Activated T-helper 1 cell treated with anti-CD3 and anti-CD28 coated beads, Interleukin-12 subunit alpha, Interleukin-12 subunit beta, Interleukin-2, Interleukin-4 antibody, amounts not matched to agents 30 ng/mL and 10 ng/mL and 1 ng/mL, durations not matched to agents 14 hours and 24 hours and 36 hours (primary cell): Measurements from ENCODE around the gene ATE1. TPM values are rescaled to one million over a fixed set of nuclear protein-coding genes. Genes with fewer than 3 reads are reported as not detected.
"Not testable (repeated sequence)": the region's sequence is repeated elsewhere in the genome, so short reads cannot be mapped to it uniquely, and the experiment has no call there.

ENCODE experiments used
- DNase-seq: peaks from one replicate; pipeline ENCODE4 v3.0.0; 2021; ENCODE audit warnings: low spot score
- H3K27ac Mint-ChIP-seq: one replicate; pipeline ENCODE4 v1.8.0; 2021; ENCODE audit warnings: mild to moderate bottlenecking, mixed read lengths
- H3K27me3 Mint-ChIP-seq: one replicate; pipeline ENCODE4 v1.8.0; 2022; ENCODE audit warnings: mild to moderate bottlenecking, moderate library complexity, mixed read lengths; ENCODE audit not compliant: insufficient read depth
- H3K36me3 Mint-ChIP-seq: one replicate; pipeline ENCODE4 v1.8.0; 2021; ENCODE audit warnings: low read depth, mixed read lengths
- H3K4me1 Mint-ChIP-seq: one replicate; pipeline ENCODE4 v1.8.0; 2021; ENCODE audit warnings: low read depth, mixed read lengths
- H3K4me3 Mint-ChIP-seq: one replicate; pipeline ENCODE4 v1.8.0; 2021; ENCODE audit warnings: mild to moderate bottlenecking, moderate library complexity, mixed read lengths
- H3K9me3 Mint-ChIP-seq: one replicate; pipeline ENCODE4 v1.8.0; 2021; ENCODE audit warnings: mixed read lengths
- intact Hi-C: fragments of 100-400 bp; cut with micrococcal nuclease; formaldehyde crosslinking; loops from one replicate; pipeline ENCODE4 v1.15.1; 2024
- total RNA-seq: library from RNA; stranded (reverse); gene quantifications from 2 replicates; pipeline ENCODE4 v1.2.3, GENCODE V29; 2022

The ATE1 gene
- total RNA-seq, 1 donor from 2014 or later, result 37.5 TPM

DNA sequence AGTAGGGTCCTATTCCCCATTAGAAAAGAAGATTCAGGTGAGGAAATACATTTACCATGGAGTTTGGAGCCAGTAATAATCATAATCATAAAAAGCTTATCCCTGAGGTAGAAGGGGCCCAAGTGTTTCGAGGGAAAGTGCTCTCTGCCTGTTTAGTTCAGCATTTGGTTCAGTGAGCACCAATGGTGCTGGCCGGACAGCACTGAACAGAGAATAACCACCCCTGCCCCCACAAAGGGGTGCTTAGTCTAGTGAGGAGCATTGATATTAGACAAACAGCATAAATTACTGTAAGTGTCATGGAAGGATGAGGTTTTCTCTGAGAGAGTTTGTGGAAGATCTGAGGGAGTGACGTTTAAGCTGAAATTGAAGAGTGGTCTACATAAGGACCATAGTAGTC, 21.6 kb upstream of the ATE1 start:
- DNase-seq, result no peak
- no peak overlapping the region for H3K4me3 Mint-ChIP-seq
- no peaks in the 10 kb centered on the region for H3K9me3 Mint-ChIP-seq
- H3K4me1 Mint-ChIP-seq, result no peaks in the 10 kb centered on the region
- intact Hi-C loops, result no loop called here
- H3K27ac Mint-ChIP-seq, result no peak overlapping the region
- H3K36me3 Mint-ChIP-seq, result peaks cover 10% of the 10 kb centered on the region
- no peaks in the 10 kb centered on the region for H3K27me3 Mint-ChIP-seq

DNA sequence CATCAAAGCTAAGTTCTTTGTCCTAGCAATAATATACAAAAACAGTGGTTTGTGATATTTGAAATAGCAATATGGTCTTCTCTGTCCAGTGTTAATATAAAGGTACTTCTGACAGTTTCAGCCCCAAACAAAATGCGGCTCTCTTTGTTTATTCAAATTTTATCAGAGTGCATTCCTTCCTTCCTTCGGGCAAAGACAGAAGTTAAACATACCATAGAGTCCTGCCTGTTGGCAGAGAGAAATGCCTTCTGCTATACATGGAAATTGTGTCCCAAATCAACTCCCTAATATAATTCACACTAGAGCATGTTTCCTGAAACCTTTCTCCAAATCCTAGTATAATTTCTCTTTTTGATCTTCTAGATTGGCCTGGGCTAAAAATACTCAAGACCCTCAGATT, 21.2 kb upstream of the ATE1 start:
- Mint-ChIP-seq H3K27ac (no peak overlapping the region), H3K9me3 (no peaks in the 10 kb centered on the region), H3K4me1 (no peaks in the 10 kb centered on the region), H3K27me3 (no peaks in the 10 kb centered on the region), H3K36me3 (peaks cover 10% of the 10 kb centered on the region), H3K4me3 (no peak overlapping the region)
- DNase-seq, result no peak
- intact Hi-C loops, result no loop called here

DNA sequence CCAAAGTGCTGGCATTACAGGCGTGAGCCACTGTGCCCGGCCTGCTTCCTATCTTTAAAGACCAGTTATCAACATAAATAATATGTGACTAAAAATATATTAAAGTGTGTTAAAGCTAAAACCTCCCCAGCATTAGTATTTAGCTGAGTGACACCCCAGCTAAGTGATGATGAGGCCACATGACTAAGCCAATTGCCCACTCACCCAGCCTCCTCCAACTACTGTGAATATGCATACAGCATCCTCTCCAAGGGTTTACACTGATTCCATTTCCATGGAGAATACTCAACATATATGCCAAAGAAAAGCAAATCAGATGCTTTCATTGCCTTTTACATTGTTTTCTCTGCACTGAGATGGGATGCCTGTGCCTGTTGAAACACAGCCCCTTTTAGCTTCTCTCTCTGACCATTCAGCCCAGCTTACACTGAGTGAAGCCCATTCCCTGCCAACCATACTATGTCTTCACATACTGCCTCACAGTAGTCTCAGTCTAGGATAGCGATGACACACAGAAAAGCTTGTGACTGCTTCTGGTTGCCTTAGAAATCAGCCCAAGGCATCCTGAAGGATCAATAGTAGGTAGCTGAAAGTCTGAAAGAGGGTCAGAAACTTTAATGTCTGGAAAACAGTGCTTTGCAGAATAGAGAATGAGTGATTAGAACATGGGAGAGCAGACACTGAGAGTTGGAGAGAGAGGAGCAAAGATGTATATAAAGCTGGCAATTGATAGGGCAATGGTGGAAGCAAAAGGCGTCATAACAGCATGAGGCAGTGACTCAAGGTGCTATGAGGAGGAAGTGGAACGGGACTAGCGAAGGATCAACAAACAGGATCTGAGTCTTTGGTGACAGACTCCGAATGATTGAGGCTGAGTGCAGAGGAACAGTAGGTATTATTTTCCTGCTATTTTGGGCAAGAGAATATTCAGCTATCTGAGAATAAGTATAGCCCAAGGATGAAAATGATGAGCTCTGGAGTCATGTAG, 19.8 kb upstream of the ATE1 start:
- no peak overlapping the region for H3K4me3 Mint-ChIP-seq
- H3K27ac Mint-ChIP-seq, result no peak overlapping the region
- H3K9me3 Mint-ChIP-seq, result no peaks in the 10 kb centered on the region
- no peaks in the 10 kb centered on the region for H3K4me1 Mint-ChIP-seq
- no peaks in the 10 kb centered on the region for H3K27me3 Mint-ChIP-seq
- DNase-seq, result no peak
- intact Hi-C loops, result no loop called here
- H3K36me3 Mint-ChIP-seq, result peaks cover 3% of the 10 kb centered on the region

DNA sequence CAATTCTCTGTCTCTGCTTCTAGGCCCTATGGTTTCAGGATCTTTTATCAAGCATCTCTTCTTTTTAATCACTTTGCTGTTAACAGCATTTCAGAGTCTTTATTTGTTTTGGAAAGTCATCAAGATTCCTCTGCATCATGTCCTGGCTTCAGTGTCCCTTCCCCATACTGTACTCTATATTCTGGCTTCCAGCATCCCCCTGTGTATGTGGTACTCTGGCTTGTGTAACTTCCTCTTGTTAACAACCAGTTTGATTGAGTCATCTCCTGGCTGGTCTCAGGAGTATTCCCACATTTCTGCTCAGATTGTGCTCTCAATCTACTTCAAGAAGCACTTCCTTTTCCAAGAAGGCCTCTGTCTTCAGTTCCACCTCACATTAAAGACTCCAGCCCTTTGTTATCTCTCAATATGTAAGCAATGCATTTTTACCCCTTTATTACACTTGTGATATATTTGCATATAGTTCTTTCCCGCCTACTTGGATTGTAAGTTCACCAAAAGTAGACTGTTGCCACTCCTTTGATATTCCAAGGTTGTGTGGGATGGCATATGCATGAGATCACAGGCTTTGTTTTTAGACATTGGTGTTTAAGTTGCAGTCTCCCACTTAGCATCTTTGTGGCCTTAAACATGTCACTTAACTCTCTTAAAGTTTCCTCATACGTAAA, 15.1 kb upstream of the ATE1 start:
- intact Hi-C loops, result no loop called here
- Mint-ChIP-seq H3K27me3 (peaks cover 7% of the 10 kb centered on the region), H3K4me1 (no peaks in the 10 kb centered on the region), H3K9me3 (no peaks in the 10 kb centered on the region), H3K4me3 (no peak overlapping the region), H3K36me3 (no peaks in the 10 kb centered on the region), H3K27ac (no peak overlapping the region)
- no peak for DNase-seq

DNA sequence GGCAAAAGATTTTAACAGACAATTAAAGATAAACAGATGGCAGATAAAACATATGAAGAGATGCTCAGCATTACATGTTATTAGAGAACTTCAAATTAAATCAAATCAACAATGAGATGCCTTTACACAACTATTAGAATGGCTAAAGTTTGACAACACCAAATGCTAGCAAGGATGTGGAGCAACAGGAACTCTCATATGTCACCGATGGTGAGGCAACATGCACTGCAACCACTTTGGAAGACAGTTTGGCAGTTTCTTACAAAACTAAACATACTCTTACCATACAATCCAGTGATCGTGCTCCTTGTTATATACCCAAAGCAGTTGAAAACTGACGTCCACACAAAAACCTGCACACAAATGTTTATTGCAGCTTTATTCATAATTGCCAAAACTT, 13.7 kb upstream of the ATE1 start:
- no peaks in the 10 kb centered on the region for H3K4me1 Mint-ChIP-seq
- no peak for DNase-seq
- intact Hi-C loops, result no loop called here
- no peaks in the 10 kb centered on the region for H3K9me3 Mint-ChIP-seq
- no peak overlapping the region for H3K4me3 Mint-ChIP-seq
- H3K27ac Mint-ChIP-seq, result no peak overlapping the region
- H3K36me3 Mint-ChIP-seq, result no peaks in the 10 kb centered on the region
- H3K27me3 Mint-ChIP-seq, result peaks cover 18% of the 10 kb centered on the region

DNA sequence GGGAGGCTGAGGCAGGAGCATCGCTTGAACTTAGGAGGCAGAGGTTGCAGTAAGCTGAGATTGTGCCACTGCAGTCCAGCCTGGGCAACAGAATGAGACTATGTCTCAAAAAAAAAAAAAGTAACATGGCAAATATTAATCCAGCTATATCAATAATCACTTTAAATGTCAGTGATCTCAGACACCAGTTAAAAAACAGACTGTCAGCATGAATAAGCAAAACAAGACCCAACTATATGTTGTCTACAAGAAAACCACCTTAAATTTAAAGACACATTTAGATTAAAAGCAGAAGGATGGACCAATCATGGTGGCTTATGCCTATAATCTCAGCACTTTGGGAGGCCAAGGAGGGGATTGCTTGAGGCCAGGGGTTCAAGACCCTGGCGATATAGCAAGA, 8.5 kb upstream of the ATE1 start:
- Mint-ChIP-seq H3K4me3 (no peak overlapping the region), H3K36me3 (no peaks in the 10 kb centered on the region), H3K9me3 (no peaks in the 10 kb centered on the region), H3K4me1 (no peaks in the 10 kb centered on the region), H3K27me3 (peaks cover 20% of the 10 kb centered on the region), H3K27ac (no peak overlapping the region)
- intact Hi-C loops, result no loop called here
- DNase-seq, result no peak

DNA sequence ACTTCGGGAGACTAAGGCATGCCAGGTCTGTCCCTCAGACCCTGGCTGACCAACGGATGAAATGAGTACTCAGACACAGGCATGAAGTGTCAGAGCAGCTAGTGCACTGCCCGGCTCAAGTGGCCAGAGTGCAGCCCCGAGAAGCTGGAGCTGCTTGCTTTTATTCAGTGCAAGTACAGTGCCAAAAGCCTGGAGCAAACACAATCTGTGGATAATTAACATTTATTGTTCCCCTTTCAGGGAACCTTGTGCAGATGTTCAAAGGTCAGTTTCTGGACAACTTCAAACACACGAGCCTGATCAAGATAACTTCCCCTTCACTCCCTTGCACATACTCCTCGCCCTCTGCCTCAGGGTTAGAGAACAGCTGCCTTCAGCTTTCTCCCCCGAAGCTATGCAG, 7.9 kb upstream of the ATE1 start:
- Mint-ChIP-seq H3K27me3 (peaks cover 20% of the 10 kb centered on the region), H3K4me3 (no peak overlapping the region), H3K9me3 (no peaks in the 10 kb centered on the region), H3K4me1 (no peaks in the 10 kb centered on the region), H3K27ac (no peak overlapping the region), H3K36me3 (no peaks in the 10 kb centered on the region)
- DNase-seq, result no peak
- intact Hi-C loops, result no loop called here

DNA sequence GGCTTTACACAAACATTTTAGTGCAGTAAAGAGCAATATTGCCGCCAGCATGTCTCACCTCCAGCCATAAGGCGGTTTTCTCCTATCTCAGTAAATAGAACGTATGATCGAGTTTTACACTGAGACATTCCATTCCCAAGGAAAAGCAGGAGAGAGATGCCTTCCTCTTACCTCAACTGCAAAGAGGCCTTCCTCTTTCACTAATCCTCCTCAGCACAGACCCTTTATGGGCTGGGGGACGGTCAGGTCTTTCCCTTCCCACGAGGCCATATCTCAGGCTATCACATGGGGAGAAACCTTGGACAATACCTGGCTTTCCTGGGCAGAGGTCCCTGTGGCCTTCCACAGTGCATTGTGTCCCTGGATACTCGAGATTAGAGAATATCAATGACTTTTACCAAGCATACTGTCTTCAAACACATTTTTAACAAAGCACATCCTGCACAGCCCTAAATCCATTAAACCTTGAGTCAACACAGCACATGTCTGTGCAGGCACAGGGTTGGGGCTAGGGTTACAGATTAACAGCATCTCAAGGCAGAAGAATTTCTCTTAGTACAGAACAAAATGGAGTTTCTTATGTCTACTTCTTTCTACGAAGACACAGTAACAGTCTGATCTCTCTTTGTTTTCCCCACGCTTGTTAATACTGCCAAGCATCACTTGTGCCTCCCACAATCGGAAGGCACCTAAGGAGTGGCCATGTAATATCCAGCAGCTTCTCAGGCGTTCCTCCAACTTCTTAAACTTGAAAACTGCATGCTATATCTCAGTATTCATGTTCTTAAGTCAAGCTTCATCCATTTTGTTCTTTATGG, 2.6 kb upstream of the ATE1 start:
- H3K27me3 Mint-ChIP-seq, intact Hi-C loops, H3K27ac Mint-ChIP-seq, H3K9me3 Mint-ChIP-seq, H3K36me3 Mint-ChIP-seq, DNase-seq: not testable (repeated sequence)
- peaks cover 19% of the 10 kb centered on the region for H3K4me1 Mint-ChIP-seq
- peak overlapping the region; percentile 52 for H3K4me3 Mint-ChIP-seq

DNA sequence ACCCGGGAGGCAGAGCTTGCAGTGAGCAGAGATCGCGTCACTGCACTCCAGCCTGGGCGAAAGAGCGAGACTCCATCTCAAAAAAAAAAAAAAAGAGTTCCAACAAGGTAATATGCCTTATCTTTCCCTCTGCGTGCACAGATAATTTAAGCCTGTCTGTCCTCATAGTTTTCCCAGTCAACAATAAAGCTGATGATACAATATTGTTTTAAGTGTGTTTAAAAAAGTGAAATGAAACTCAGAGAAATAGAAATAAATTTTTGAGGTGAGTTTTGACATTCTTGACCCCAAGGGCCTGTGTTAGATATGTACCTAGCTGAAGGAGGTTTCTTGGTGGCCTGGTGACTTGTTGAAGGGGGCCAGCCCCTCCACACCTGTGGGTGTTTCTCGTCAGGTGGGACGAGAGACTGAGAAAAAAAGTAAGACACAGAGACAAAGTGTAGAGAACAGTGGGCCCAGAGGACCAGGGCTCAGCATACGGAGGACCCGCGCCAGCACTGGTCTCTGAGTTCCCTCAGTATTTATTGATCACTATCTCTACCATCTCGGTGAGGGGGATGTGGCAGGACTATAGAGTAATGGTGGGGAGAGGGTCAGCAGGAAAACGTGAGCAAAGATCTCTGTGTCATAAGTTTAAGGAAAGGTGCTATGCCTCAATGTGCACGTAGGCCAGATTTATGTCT, 1.9 kb upstream of the ATE1 start:
- not testable (repeated sequence) for DNase-seq, H3K9me3 Mint-ChIP-seq, H3K27me3 Mint-ChIP-seq, H3K36me3 Mint-ChIP-seq
- Mint-ChIP-seq H3K4me1 (peaks cover 19% of the 10 kb centered on the region), H3K4me3 (peak overlapping the region; percentile 52), H3K27ac (peak overlapping the region; percentile 40)
- intact Hi-C loops, result loop anchor here (5.0 to 10.0 kb wide), 2 partner anchors 1077 to 1225 kb away; partner anchors contain the start of genes BUB3 and WDR11

DNA sequence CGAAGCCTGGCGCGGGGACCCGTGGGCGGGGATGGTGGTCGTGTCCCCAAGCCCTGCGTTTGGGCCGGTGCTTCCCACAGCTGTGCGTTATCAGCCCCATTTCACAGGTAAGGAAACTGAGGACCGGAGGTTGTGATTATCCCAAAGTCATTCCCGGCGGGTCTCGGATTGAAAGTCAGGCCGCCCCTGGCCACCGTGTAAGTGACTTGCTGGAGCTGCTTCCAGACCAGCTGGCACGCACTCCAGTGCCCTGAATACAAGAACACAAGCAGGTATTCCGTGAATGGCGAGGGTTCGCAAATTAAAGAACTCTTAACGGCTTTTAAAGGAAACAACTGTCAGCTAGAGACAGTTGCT, 675 bp upstream of the ATE1 start:
- intact Hi-C loops, result loop anchor here (1.0 to 10.0 kb wide), 4 partner anchors 47 to 1226 kb away; partner anchors contain the start of genes BUB3, IKZF5, NSMCE4A and WDR11
- H3K27me3 Mint-ChIP-seq, result no peaks in the 10 kb centered on the region
- H3K27ac Mint-ChIP-seq, result peak overlapping the region; percentile 84
- peaks cover 19% of the 10 kb centered on the region for H3K4me1 Mint-ChIP-seq
- peak overlapping the region; percentile 91 for H3K4me3 Mint-ChIP-seq
- peaks cover 9% of the 10 kb centered on the region for H3K36me3 Mint-ChIP-seq
- DNase-seq, result no peak
- H3K9me3 Mint-ChIP-seq, result no peaks in the 10 kb centered on the region

DNA sequence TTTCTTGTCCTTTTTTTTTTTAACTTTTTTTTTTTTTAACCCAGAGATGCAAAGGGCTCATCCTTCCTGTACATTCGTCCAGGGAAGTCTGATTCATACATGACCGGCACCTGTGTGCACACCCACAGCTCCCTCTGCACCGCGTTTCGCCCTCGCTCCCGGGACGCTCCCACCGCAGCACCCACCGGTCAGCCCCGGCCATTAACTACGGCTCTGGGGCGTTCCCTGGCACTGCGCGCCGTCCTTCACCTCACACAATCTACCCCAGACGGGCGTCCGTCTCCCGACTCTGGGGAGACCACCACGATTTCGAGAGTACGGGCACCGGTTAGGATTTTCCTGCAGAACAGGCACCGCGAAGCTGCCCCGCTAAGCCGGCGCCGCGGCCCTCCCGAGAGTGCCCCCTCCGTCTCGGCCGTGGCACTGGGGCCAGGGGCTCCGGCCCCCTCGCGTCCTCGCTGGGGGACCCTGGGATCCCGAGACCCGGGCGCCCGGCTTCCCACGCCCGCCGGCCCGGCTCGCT, 452 bp downstream of the ATE1 start:
- H3K4me1 Mint-ChIP-seq, result peaks cover 19% of the 10 kb centered on the region
- H3K36me3 Mint-ChIP-seq, result peaks cover 16% of the 10 kb centered on the region
- intact Hi-C loops, result loop anchor here (5.0 to 10.0 kb wide), 2 partner anchors 1075 to 1227 kb away; partner anchors contain the start of genes BUB3 and WDR11
- H3K27ac Mint-ChIP-seq, result peak overlapping the region; percentile 93
- H3K4me3 Mint-ChIP-seq, result peak overlapping the region; percentile 91
- H3K9me3 Mint-ChIP-seq, result no peaks in the 10 kb centered on the region
- DNase-seq, result peak; percentile 21
- H3K27me3 Mint-ChIP-seq, result no peaks in the 10 kb centered on the region
